Measurements from ENCODE around the gene SMG6.
"Not testable (repeated sequence)": the region's sequence is repeated elsewhere in the genome, so short reads cannot be mapped to it uniquely, and the experiment has no call there.

SMG6 gene

GRCh38 chr17:2151358-2152033 lies 152.1 kb downstream of the SMG6 start:
- DNase-seq (ENCODE audit: low read depth in 2 of 3, low spot score in 2 of 3), result no peak

GRCh38 chr17:2150806-2151205 lies 152.8 kb downstream of the SMG6 start:
- no peak for DNase-seq (ENCODE audit: low read depth in 2 of 3, low spot score in 2 of 3)

- DNase-seq (ENCODE audit: low read depth in 2 of 3, low spot score in 2 of 3), result no peak
These were observed 153.7 kb downstream of the SMG6 start for GRCh38 chr17:2149934-2150333.

- no peak for DNase-seq (ENCODE audit: low read depth in 2 of 3, low spot score in 2 of 3)
These were observed 157.3 kb downstream of the SMG6 start for GRCh38 chr17:2146132-2146871.

GRCh38 chr17:2144701-2145100 lies 158.9 kb downstream of the SMG6 start:
- DNase-seq (ENCODE audit: low read depth in 2 of 3, low spot score in 2 of 3), result no peak

- DNase-seq (ENCODE audit: low read depth in 2 of 3, low spot score in 2 of 3), result no peak
These were observed 160.3 kb downstream of the SMG6 start for GRCh38 chr17:2143332-2143731.

GRCh38 chr17:2142682-2143081 lies 160.9 kb downstream of the SMG6 start:
- DNase-seq (ENCODE audit: low read depth in 2 of 3, low spot score in 2 of 3), result not testable (repeated sequence)

GRCh38 chr17:2140683-2141082 lies 162.9 kb downstream of the SMG6 start:
- DNase-seq (ENCODE audit: low read depth in 2 of 3, low spot score in 2 of 3), result no peak

- DNase-seq (ENCODE audit: low read depth in 2 of 3, low spot score in 2 of 3), result no peak
These were observed 164.8 kb downstream of the SMG6 start for GRCh38 chr17:2138761-2139160.

- DNase-seq (ENCODE audit: low read depth in 2 of 3, low spot score in 2 of 3), result no peak
These were observed 165.3 kb downstream of the SMG6 start for GRCh38 chr17:2138318-2138717.

- no peak for DNase-seq (ENCODE audit: low read depth in 2 of 3, low spot score in 2 of 3)
These were observed 166.1 kb downstream of the SMG6 start for GRCh38 chr17:2137342-2138098.

GRCh38 chr17:2136241-2136640 lies 167.3 kb downstream of the SMG6 start:
- DNase-seq (ENCODE audit: low read depth in 2 of 3, low spot score in 2 of 3), result no peak

GRCh38 chr17:2128011-2128410 lies 175.6 kb downstream of the SMG6 start:
- no peak for DNase-seq (ENCODE audit: low read depth in 2 of 3, low spot score in 2 of 3)

- no peak for DNase-seq (ENCODE audit: low read depth in 2 of 3, low spot score in 2 of 3)
These were observed 178.5 kb downstream of the SMG6 start for GRCh38 chr17:2125013-2125535.

- DNase-seq (ENCODE audit: low read depth in 2 of 3, low spot score in 2 of 3), result no peak
These were observed 179.2 kb downstream of the SMG6 start for GRCh38 chr17:2124391-2124790.

GRCh38 chr17:2123375-2124251 lies 180.0 kb downstream of the SMG6 start:
- no peak for DNase-seq (ENCODE audit: low read depth in 2 of 3, low spot score in 2 of 3)

- no peak for DNase-seq (ENCODE audit: low read depth in 2 of 3, low spot score in 2 of 3)
These were observed 180.8 kb downstream of the SMG6 start for GRCh38 chr17:2122641-2123302.

GRCh38 chr17:2120586-2121335 lies 182.8 kb downstream of the SMG6 start:
- no peak for DNase-seq (ENCODE audit: low read depth in 2 of 3, low spot score in 2 of 3)

- DNase-seq (ENCODE audit: low read depth in 2 of 3, low spot score in 2 of 3), result no peak
These were observed 190.3 kb downstream of the SMG6 start for GRCh38 chr17:2113279-2113622.

- no peak for DNase-seq (ENCODE audit: low read depth in 2 of 3, low spot score in 2 of 3)
These were observed 191.9 kb downstream of the SMG6 start for GRCh38 chr17:2111691-2112090.
